Superior temporal gyrus (tissue), 1 donor: ENCODE data around the gene IFTAP.
"Not testable (repeated sequence)": the region's sequence is repeated elsewhere in the genome, so short reads cannot be mapped to it uniquely, and the experiment has no call there.

ENCODE experiments used
- DNase-seq: peaks from one replicate; pipeline ENCODE4 v3.0.0-alpha.2; 2016; ENCODE audit errors: extremely low spot score

The IFTAP gene, protein sequence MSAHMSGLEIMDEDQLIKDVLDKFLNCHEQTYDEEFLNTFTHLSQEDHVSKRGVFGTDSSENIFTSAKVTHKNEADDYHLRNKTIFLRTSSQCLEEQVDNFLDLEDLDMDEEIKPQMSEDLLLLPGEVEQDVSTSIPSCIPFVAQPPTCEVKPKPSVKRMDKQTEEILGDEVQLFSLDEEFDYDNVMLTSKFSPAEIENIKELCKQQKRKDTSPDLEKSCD

DNA sequence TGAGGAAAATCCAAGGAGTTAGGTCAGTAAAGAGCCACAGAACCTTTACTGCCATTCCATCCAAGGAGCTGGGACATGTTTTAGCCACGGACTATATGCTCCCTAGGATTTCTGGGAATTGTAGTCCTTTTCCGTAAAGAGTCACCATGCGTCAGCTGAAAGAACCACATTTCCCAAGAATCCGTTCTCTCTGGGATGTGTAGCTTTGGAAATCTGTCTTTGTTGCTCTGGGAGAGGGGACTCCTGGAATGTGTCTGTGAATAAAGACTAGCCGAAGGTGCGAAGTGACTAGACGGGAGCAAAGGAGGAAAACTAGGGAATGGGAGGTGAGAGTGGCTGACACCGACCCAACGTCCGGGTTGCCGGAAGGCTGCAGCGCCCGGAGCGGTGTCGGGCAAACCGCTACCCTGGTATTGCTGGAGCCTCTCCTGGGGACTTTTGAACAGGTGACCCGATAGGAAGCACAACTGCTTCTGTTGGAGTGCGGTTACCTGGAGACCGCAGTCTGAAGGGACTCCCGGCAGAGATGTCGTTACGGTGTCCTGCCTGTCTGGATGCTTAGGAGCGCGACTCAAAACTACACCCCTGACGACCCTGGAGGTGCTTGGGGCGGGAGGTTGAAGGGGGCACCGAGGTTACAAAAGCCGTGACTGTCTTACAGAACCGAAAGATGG is at the start of gene IFTAP:
Gene IFTAP (plus strand): TSS at position 187 of the 674 bp plus-strand sequence. CDS start 15,602 bp downstream, outside the sequence.
- peak; percentile 98 for DNase-seq

DNA sequence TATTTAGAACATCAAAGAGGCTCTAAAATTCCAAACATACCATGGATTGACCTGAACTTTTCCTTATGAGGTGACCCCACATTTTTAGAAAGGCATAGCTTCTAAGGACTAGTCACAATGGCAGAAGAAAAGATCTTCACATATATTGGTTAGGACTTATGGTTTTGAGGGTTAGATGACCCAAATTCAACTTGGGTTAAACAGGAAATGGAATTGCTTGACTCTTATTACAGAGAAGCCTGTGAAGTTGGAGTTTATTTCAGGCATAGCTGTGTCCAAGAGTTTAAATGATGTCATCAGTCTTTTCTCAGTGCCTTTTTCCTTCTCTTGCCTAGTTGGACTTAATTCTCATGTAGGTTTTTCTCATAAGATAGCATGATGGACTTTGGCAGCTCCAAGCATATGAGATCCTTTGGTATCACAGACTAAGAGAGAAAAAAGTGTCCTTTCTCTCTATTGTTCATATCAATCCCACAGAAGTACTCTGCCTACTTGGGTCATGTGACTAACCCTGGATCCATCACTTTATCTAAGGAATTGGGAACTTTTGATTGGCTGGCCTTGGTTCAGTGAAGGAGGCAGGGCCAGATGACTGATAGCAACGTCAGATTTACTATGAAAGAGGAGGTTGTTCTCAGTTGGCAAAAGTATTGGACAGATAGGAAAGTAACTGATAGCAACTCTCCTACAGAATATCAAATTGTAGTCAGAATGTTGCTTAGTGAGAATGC is 43.8 kb upstream of the IFTAP start:
- DNase-seq = no peak

DNA sequence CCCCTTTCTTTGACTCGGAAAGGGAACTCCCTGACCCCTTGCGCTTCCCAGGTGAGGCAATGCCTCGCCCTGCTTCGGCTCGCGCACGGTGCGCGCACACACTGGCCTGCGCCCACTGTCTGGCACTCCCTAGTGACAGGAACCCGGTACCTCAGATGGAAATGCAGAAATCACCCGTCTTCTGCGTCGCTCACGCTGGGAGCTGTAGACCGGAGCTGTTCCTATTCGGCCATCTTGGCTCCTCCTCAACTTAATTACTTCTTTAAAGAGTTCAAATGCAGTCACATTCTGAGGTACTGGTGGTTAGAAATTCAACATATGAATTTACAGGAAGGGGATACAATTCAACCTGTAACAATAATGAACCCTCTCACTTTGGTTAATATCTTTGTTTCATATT is 36.9 kb upstream of the IFTAP start:
- not testable (repeated sequence) for DNase-seq

DNA sequence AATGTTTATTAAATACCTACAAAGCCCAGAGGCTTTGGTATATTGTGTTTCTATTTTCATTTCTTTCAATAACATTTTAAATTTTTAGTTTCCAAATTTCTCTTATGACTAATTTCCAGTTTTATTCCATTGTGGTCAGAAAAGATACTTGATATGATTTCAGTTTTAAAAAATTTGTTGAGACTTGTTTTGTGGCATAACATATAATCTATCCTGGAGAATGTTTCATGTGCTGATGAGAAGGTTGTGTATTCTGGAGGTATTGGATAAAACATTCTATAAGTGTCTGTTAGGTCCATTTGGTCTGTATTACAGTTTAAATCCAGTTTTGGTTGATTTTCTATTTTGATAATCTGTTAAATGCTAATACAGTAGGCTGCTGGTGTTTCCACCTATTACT is 36.3 kb upstream of the IFTAP start:
- no peak for DNase-seq

DNA sequence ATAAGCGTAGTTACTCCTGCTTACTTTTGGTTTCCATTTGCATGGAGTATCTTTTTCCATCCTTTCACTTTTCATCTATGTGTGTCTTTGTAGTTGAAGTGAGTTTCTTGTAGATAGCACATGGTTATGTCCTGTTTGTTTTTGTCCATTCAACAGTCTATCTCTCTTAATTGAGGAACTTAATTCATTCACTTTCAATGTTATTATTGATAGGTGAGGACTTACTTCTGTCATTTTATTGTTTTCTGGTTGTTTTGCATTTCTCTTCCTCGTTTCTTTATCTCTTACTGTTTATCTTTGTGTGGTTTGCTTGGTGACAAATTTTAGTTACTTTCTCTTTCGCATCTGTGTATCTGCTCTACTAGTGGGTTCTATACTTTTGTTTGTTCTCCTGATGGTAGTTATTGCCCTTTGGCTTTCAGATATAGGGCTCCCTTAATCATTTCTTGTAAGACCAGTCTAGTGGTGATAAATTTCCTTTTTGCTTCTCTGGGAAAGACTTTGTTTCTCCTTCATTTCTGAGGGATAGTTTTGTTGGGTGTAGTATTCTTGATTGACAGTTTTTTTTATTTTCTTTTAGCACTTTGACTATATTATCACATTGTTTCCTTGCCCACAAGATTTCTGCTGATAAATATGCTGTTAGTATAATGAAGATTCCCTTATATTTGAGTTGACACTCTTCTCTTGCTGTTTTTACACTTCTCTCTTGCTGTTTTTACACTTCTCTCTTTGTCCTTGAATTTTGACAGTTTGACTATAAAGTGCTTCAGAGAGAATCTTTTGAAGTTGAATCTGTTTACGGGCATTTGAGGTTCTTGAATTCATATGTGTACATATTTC is 35.5 kb upstream of the IFTAP start:
- DNase-seq = no peak

DNA sequence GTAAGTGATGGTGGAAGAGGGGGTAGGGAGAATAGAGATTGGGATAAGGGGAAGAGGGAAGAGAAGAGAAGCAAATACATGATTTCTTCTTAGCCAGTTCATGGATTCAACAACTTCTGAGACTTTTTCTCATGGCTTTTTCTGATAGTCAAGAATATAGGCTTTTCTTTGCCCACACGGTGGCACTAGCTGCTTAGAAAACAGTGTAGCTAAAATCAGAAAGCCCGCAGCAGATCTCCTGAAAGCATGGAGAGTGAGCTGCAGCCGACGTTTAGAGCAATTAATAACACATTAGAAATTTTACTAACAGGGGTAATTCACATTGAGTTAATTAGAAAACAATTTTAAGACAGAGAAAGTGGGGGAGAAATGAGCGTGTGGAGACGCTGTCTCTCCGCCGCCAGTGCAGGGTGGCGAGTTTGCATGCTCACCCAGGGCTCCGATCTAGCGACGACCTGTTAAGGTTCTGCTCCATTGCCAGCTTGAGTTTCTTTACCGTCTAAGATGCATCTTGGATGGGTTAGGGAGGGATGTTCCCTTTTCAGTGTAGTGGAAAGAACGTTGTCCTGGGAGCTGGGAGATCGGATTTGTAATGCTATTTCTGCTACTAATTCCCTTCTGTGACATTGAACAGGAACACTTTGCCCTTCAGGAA is 29.8 kb upstream of the IFTAP start:
- DNase-seq = peak; percentile 92

DNA sequence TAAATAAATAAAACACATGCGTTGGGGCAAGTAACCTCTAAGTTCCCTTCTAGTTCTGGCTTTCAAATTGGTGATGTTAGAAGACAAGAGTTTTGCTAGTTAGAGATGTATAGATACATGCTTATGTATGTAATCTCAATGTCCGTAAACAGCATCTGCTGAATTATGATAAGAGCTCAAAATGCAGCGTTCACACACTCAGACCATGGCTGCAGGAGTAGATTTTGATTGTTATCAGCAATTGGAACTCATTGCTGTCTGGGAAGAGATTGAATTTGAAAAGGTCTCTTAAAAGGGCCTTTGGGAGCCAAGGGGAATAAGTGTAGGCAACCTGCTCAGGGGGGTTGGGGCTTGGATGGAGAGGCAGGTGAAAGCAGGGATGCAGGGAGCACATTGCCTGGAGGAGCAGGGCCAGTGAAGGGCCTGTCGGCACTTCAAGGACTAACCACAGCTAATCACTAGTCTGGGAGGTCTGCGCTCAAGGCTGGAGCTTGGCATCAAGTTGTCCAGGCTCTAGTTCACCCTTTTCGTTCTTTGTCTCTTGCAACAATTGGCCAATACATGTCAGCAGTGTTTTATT is 29.2 kb upstream of the IFTAP start:
- DNase-seq = peak; percentile 25

DNA sequence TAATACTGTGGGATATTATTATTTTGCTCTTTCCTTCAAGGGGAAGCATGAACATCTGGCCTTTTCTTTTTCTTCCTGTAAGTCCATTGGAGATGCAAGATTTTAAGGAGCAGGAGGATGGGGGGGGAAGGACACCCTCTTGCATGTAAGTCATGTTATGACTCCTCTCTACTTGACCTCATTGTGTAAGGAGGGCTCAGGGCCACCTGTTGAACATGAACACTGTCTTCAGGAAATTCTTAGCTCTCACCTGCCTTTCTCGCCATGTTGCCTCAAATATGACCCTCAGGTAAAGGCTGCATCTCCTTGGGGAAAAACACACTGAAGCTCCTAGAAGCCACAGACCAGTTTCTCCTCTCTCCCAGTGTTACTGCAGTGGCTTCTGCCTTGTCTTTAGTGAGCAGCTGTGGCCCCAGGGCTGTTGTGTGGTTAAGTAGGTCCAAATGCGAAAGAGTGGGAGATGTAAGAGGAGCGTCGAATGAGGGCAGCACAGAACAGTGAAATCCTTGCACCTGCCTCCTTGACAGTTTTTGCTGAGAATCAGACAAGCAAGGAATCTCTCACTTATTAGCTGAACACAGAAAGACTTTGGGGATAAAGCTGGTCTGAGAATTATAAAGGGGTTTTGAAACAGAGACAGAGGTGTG is 27.8 kb upstream of the IFTAP start:
- DNase-seq = no peak

DNA sequence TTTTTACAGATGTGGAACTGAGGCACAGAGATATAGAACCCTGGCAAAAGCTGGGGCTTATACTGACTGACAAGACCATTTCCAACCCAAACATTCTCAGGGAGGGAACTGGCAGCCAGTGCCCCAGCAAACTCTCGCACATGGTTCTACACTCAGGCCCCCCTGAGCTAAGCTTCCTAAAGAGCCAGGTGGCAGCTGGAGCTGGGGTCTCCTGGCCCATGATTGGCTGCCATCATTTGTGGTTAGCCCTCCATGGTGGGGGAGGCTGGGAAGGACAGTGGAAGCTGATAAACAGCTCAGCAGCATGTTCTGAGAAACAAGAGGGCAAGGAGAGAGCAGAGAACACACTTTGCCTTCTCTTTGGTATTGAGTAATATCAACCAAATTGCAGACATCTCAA is 26.6 kb upstream of the IFTAP start, which contains the start of gene RAG1:
Gene RAG1 (plus strand): TSS at position 314 of the 400 bp plus-strand sequence. CDS start 5,298 bp downstream, outside the sequence.
- DNase-seq = no peak

DNA sequence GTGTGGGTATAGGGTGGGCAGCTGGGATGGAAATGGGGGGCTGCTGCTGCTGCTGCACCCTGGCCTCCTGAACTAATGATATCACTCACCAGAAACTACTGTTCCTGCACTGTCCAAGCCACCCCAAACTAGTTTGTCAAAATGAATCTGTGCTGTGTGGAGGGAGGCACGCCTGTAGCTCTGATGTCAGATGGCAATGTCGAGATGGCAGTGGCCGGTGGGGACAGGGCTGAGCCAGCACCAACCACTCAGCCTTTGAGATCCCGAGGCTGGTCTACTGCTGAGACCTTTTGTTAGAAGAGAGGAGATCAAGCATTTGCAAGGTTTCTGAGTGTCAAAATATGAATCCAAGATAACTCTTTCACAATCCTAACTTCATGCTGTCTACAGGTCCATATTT is 25.2 kb upstream of the IFTAP start:
- DNase-seq = no peak

DNA sequence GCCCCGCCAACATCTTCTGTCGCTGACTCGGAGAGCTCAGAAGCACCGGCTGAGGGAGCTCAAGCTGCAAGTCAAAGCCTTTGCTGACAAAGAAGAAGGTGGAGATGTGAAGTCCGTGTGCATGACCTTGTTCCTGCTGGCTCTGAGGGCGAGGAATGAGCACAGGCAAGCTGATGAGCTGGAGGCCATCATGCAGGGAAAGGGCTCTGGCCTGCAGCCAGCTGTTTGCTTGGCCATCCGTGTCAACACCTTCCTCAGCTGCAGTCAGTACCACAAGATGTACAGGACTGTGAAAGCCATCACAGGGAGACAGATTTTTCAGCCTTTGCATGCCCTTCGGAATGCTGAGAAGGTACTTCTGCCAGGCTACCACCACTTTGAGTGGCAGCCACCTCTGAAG is 19.8 kb upstream of the IFTAP start:
- DNase-seq = no peak

DNA sequence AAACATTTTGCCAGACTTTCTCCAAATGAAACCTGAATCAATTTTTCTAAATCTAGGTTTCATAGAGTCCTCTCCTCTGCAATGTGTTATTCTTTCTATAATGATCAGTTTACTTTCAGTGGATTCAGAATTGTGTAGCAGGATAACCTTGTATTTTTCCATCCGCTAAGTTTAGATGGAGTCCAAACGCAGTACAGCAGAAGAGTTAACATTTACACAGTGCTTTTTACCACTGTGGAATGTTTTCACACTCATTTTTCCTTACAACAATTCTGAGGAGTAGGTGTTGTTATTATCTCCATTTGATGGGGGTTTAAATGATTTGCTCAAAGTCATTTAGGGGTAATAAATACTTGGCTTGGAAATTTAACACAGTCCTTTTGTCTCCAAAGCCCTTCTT is 16.9 kb upstream of the IFTAP start:
- peak; percentile 30 for DNase-seq

DNA sequence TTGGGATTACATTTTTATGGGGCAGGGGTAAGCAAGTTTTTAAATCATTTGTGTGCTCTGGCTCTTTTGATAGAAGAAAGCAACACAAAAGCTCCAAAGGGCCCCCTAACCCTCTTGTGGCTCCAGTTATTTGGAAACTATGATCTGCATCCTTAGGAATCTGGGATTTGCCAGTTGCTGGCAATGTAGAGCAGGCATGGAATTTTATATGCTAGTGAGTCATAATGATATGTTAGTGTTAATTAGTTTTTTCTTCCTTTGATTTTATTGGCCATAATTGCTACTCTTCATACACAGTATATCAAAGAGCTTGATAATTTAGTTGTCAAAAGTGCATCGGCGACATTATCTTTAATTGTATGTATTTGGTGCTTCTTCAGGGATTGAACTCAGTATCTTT is 16.4 kb upstream of the IFTAP start:
- no peak for DNase-seq

DNA sequence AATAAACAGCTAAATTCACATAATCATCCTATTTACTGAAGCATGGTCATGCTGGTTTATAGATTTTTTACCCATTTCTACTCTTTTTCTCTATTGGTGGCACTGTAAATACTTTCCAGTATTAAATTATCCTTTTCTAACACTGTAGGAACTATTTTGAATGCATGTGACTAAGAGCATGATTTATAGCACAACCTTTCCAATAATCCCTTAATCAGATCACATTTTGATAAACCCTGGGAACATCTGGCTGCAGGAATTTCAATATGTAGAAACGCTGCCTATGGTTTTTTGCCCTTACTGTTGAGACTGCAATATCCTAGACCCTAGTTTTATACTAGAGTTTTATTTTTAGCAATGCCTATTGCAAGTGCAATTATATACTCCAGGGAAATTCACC is 15.8 kb upstream of the IFTAP start:
- DNase-seq = peak; percentile 27

DNA sequence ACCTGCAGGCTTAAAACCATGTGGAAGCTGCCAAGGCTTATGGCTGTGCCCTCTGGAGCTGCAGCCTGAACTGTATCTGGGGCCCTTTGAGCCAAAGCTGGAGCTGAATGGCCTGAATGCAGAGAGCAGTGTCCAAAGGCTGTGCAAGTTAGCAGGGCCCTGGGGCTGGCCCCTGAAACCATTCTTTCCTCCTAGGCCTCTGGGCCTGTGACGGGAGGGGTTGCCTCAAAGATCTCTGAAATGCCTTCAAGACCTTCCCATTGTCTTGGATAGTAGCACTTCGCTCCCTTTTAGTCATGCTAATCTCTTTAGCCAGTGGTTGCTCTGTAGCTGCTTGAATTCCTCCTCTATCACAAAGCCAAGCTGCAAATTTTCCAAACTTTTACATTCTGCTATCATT is 12.8 kb upstream of the IFTAP start:
- no peak for DNase-seq

DNA sequence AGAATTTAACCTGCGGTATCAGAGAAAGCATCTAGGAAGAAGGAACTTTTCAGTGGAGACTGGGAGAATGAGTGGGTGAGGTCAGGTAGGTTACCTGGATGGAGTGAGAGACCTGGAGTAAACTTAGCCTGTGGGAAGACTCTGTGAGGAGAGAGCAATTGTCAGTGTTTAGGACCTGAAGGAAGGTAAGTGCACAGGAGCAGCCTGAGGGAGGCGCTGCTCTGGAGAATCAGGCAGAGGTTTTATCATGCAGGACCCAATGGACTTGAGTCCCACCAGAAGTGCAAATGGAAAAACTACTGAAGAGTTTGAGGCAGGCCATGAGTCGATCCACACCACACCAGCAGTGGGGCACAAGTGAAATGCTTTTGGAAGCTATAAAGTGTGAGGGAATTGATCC is 10.6 kb upstream of the IFTAP start:
- DNase-seq = no peak

DNA sequence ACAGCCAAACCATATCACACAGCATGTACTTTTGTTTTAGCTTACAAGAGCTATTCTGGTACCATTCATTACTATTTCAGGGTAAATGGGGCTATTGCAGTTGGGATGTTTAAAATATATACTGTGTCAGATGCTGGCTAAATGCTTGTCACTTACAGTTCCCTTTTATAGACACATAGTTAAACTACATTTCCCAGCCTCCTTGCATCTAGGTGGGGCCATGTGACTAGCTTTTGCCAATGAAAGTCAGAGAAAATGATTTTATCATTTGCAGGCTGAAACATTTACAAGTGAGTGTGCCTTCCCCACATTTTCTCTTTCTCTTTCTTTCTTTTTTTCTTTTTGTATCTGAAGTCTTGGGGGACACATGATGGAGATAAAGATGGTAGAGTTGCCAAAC is 7.8 kb upstream of the IFTAP start:
- DNase-seq = no peak

DNA sequence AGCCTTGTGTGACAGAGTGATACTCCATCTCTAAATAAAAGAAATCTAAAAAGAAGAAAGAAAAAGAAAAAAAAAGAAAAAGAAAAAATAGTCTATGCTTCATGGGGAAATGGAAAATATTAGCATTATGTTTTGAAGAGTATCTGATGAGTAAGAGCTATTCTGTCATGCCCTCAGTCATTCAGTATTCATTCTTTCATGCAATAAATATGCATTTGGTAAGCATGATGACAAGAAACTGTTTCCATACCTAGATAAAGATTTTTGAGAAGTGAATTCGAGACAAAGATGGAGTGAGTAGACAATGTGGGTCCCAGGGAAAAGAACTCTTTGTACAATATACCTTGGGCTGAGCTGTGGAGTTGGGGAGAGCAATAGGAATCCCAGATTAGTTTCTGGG is 6.2 kb upstream of the IFTAP start:
- DNase-seq = no peak

DNA sequence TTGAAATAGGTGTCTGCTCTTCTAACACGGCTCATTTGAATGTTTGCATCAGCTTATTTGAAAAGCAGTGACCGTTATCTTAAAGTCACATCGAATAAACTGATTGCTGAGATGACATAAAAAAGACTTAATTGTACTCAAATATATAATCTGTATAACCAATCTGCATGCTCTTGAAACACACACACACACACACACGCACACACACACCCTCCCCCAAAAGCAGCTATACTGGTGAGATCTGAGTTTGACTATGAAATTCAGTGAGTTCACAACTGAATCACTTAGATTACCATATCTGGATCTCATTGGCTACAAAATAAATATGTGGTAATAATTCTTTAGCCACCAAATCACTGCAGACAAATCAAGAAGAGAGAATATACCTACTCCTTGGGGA is 3.8 kb upstream of the IFTAP start:
- DNase-seq = no peak

DNA sequence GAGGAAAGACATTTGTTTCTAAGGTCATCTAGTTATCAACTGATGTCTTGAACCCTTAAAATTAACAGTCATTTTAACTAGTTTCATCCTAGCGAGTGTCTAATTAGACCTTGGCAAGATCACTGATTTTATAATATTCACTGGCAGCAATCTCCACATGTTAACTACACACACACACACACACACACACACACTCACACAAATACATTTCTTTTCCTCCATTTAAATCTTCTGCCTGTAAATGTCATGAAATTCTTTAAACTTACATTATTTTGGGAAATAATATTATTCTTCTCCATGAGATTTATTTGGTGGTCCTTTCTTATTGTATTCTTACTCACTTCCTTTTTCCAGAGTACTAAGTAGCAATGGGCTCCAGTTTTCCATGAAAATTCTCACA is 2.9 kb upstream of the IFTAP start:
- no peak for DNase-seq

DNA sequence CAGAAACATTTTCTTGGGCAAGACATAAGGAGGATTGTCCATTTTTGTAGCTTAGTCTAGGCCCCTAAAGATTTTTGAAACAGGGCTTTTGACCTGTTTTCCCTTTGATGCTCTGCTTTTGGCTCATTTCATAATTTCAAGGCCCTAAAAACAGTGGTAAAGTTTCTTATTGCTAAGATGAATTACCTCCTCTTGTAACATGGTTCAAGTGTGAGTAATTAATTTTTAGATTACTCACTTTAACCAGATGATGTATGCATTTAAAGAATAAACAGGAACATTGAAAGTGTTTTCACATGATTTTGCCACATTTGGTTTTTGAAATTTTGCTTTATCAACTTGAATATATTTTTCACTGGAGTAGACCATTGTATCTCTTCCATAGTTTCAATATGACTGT is 2.6 kb downstream of the IFTAP start:
- no peak for DNase-seq
